ENCODE results near the gene ZNF688. TPM values are rescaled to one million over a fixed set of nuclear protein-coding genes. Genes with fewer than 3 reads are reported as not detected.

Gene ZNF688
- total RNA-seq: 4.8 and 7.6 TPM in 2 replicates

DNA sequence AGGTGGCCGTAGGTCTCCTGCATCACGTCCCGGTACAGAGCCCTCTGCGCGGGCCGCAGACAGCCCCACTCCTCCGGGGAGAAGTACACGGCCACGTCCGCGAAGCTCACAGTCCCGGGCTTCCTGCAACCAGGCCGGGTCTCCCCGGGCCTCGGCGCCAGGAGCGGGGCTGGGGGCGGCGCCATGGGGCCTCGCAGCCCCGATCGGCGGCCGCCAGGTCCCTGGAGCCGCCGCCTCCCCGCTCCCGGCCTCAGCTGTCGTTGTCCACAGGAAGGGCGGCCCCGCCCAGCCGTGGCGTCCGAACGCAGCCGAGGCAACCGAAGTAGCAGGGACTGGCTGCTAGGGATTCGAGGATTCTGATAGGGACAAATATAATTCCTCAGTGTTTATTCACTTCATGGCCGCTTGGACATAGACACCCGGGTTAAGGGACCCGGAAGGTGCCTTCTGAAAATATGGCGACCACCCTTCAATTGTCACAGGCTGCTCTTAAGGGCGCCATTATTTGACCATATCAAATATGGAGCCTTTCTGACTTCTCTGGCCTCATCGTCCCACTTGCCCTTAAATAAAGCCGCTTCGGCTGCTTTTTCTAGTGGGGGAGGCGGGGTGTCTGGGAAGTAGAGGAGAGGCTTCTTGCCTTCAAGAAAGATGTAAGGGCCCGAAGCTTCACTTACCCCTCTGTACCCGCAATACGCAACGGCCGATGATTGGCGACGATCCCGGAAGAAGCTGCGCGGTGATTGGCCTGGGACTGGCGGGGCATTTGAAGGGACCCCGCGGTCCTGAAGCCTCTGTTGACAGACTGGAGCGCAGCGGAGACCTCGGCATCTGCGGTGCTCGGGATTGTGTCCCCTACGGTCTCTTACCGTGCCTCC, at the start of gene ZNF688:
Gene ZNF688, minus strand, starts transcription at position 270 of the 878 bp plus-strand sequence. Its CDS starts 85 bp downstream, at position 185.

DNA sequence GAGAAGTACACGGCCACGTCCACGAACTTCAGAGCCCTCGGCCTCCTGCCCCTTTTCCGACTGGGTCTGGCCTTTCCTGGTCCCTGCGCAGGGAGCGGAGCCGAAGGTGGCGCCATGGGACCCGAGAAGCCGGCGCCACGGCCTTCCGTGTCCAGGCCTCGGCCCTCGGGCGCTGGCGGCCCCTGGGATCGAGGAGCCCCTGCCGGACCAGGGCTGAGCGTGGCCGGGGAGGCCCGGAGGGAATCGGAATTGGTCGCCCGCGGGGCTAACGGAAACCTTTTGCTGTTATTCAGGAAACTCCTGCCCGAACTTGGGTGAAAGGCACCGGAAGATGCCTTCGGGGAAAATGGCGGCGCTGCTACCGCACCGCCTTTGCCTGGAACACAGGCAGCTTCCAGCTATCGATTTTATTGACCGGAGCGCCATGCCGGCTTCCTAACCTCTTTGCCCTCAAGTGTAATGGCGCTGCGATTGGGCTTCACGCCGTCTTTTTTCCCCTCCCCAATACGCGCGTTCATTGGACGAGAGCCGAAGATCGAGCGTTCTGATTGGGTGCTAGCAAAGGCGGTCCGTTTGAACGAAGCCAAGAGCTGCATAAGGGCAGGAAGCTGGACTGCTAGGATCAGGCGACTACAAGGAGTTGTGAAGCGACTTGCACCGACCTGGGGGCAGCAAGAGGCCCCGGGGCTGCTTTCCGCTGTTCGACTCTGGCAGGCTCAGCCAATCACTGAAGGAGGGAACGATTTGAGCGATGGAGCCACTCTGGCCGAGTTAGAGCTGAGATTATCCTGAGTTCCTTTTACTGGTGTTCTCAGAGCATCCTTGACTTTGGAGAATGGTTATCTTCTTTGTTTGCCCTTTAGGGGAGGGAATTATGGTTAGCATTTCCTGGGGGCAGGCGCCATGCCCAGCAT, 38.7 kb upstream of the ZNF688 start, which contains the start of gene ZNF689:
Gene ZNF689, minus strand, starts transcription at position 464 of the 914 bp plus-strand sequence. Its CDS starts 348 bp downstream, at position 116.

DNA sequence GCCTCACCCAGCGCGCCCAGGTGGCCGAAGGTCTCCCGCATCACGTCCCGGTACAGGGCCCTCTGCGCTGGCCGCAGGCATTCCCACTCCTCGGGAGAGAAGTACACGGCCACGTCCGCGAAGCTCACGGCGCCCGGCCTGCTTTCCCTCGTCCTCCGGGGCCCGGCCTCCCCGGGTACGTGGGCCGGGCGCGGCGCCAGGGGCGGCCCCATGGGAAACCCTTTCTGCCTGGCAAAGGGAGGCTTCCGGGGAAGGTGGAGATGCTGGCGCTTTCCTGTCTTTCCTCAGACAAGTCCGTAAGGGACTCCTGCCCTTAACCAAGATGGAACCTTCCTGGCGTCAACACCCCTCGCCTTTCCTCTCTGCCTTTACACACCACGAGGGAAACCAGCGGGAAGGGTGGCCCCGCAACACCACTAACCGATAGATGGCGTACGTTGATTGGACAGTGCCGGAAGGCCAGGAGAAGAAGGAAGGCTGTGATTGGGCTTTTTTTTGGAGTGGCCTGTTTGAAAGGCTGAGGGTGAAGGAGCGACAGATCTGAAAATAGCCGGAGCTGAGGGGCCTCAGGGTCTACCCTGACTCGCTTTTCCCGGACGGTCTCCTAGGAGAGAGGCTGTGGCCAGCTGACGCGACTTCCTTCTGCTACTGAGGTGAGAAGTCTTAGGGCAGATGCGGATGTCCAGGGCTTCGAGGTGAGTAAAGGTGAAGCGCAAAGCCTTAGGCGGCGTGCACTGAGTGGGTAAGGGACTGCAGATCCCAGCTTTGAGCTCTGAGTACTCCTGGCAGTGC, 14.1 kb upstream of the ZNF688 start, which contains the start of gene ZNF785:
Gene ZNF785, minus strand, starts transcription at position 298 of the 792 bp plus-strand sequence. Its CDS starts 86 bp downstream, at position 212.

DNA sequence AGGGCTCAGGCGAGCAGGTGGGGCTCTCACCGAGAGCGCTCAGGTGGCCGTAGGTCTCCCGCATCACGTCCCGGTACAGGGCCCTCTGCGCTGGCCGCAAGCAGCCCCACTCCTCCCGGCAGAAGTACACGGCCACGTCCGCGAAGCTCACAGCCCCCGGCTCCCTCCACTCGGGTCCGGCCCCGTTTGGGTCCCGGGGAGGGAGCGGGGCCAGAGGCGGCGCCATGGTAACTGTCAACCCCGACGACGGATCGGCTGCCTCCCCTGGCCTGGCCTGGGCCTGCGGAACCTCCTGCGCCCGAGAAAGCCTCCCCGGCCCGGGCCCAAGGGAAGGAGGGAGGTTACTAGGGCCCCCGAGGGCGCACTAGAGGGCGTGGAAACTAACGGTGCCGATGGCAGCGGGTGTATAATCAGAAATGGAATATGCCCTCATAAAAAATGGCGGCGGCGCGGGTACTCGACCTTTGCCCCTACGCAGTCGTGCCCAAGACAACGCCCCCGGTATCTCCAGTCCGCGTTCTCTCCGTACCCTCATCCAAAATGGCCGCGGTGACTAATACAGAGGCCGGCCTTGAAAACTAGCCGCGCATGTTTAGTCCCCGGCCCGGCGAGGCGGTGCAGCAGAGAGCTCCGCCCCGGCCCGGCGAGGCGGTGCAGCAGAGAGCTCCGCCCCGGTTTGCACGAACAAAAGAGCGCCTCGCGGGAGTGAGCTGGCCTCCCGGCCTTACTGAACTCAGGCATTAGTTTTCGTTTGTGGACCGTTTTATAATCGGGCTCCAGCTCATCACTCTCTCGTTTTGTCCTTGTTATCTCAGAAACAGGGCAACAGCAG, 13.3 kb downstream of the ZNF688 start, which contains the start of gene ZNF764:
Gene ZNF764, minus strand, starts transcription at position 418 of the 832 bp plus-strand sequence. Its CDS starts 192 bp downstream, at position 226.

DNA sequence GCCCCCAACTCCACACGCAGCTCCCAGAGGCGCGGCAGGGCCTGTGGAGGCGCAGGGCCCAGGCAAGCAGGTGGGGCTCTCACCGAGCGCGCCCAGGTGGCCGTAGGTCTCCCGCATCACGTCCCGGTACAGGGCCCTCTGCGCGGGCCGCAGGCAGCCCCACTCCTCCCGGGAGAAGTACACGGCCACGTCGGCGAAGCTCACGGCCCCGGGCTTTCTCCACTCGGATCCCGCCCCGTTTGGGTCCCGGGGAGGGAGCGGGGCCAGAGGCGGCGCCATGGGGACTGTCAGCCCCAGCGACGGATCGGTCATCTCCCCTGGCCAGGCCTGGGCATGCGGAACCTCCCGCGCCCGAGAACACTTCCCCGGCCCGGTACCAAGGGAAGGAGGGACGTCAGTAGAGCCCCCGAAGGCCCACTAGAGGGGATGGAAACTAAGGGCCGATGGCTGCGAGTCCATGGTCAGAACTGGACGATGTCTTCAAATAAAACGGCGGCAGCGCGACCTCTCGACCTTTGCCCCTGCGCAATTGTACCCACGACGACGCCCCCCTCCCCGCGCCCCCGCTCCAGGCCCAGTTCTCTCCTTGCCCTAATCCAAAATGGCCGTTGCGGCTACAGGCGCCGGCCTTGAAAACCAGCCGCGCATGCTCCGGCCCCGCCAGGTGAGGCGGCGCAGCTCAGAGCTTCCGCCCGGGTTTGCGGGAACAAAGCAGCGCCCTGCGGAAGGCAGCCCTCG, 37.0 kb downstream of the ZNF688 start, which contains the start of gene ZNF747:
Gene ZNF747, minus strand, starts transcription at position 491 of the 738 bp plus-strand sequence. Its CDS starts 179 bp downstream, at position 312.

DNA sequence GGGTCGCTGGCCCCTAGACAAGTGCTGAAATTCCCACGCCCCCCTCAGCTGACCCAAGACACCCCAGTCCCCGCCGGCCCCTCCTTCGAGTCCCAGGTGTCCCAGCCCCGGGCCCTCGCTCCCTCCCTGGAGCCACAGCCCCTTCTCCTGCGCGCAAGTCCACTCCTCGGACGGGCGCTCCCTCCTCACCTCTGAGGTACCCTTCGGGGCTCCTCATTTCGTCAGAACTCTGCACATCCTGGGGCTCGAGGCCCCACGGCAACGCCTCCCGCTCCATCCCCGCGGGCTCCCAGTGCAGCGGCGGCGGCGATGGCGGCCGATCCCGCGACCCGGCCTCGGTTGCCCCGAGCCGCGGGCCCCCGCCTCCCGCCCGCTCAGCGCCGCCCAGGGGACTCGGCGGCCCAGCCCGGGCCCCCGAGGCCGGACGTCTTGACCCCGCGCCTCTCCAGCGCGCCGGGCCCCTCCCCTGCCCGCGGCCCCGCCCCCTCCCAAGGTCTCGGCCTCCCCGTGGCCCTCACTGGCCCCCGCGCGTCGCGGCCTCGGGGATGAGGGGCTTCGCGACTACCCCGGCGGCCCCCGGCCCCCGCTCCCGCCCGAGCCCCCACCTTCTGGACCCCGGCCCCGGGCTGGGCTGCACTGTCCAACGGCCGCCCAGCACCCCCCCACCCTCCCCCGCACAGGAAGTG, 45.2 kb downstream of the ZNF688 start, which contains the start of gene ZNF768:
Gene ZNF768, minus strand, starts transcription at position 430 of the 686 bp plus-strand sequence. Its CDS starts 153 bp downstream, at position 277.

Other genes starting within 250 kb of the ZNF688 start
- gene CD2BP2, start 216.4 kb downstream of the ZNF688 start, total RNA-seq: 27.9 and 28.5 TPM in 2 replicates
- gene TBC1D10B, start 201.2 kb downstream of the ZNF688 start, total RNA-seq: 26.1 and 47.7 TPM in 2 replicates
- not detected in 2 replicates for gene MYL11, start 196.9 kb downstream of the ZNF688 start, total RNA-seq
- 0.37 and 0.59 TPM in 2 replicates for gene SEPTIN1, start 189.2 kb downstream of the ZNF688 start, total RNA-seq
- 8.9 and 9.6 TPM in 2 replicates for gene ZNF48, start 176.3 kb downstream of the ZNF688 start, total RNA-seq
- 12.1 and 13.1 TPM in 2 replicates for gene ZNF771, start 164.1 kb downstream of the ZNF688 start, total RNA-seq
- 5.6 and 13.6 TPM in 2 replicates for gene DCTPP1, start 141.7 kb downstream of the ZNF688 start, total RNA-seq
- 7.7 and 8.8 TPM in 2 replicates for gene SEPHS2, start 125.8 kb downstream of the ZNF688 start, total RNA-seq
- 0.89 TPM in 1 of 2 replicates, not detected in the other for gene ITGAL, start 99.0 kb downstream of the ZNF688 start, total RNA-seq
- 12.8 and 16.0 TPM in 2 replicates for gene ZNF768, start 45.1 kb downstream of the ZNF688 start, total RNA-seq
- gene ZNF747, start 36.9 kb downstream of the ZNF688 start, total RNA-seq: 7.6 and 9.5 TPM in 2 replicates
- 4.2 and 4.8 TPM in 2 replicates for gene ZNF764, start 13.3 kb downstream of the ZNF688 start, total RNA-seq
- gene ZNF785, start 14.0 kb upstream of the ZNF688 start, total RNA-seq: 11.6 TPM in 2 replicates
- 3.6 TPM in 2 replicates for gene ZNF689, start 38.7 kb upstream of the ZNF688 start, total RNA-seq
- 8.0 and 8.7 TPM in 2 replicates for gene PRR14, start 79.2 kb upstream of the ZNF688 start, total RNA-seq
- gene FBRS, start 86.7 kb upstream of the ZNF688 start, total RNA-seq: 20.5 and 27.5 TPM in 2 replicates
- gene SRCAP, start 127.5 kb upstream of the ZNF688 start, total RNA-seq: 19.3 and 48.8 TPM in 2 replicates
- gene PHKG2, start 176.7 kb upstream of the ZNF688 start, total RNA-seq: 16.4 and 20.8 TPM in 2 replicates
- gene CFAP119, start 190.3 kb upstream of the ZNF688 start, total RNA-seq: 1.2 and 1.4 TPM in 2 replicates
- 63.5 and 93.2 TPM in 2 replicates for gene RNF40, start 190.6 kb upstream of the ZNF688 start, total RNA-seq
- gene ZNF629, start 215.5 kb upstream of the ZNF688 start, total RNA-seq: 6.8 and 10.7 TPM in 2 replicates

Data from smooth muscle cell of the umbilical artery (primary cell).